Neutrophil (primary cell): Measurements from ENCODE around the gene IL23R.

ENCODE experiments used
- H3K27ac ChIP-seq: fragments of 200-600 bp; sonication (generic); 2 replicates; pipeline ENCODE4 v1.5.1; 2016; ENCODE audit warnings: mild to moderate bottlenecking, moderate library complexity
- H3K27me3 ChIP-seq: fragments of 200-600 bp; sonication (generic); 2 replicates; pipeline ENCODE4 v1.6.0; 2016; ENCODE audit warnings: mild to moderate bottlenecking
- H3K36me3 ChIP-seq: fragments of 200-600 bp; sonication (generic); 2 replicates; pipeline ENCODE4 v1.5.1; 2017
- H3K4me1 ChIP-seq, 2 experiments: fragments of 200-600 bp in 1 of 2; sonication (generic) in 1 of 2; 1 replicate in 1 of 2; 2 replicates in 1 of 2; pipeline versions ENCODE4 v1.5.1 to v1.6.1; 2013 to 2016; ENCODE audit warnings: low read depth in 1 of 2, low read length in 1 of 2, mild to moderate bottlenecking in 1 of 2, moderate library complexity in 1 of 2; ENCODE audit not compliant: control insufficient read depth in 1 of 2, insufficient read depth in 1 of 2
- H3K4me3 ChIP-seq, 2 experiments: fragments of 200-600 bp in 1 of 2; sonication (generic) in 1 of 2; 1 replicate in 1 of 2; 2 replicates in 1 of 2; pipeline ENCODE4 v1.5.1; 2013 to 2016; ENCODE audit warnings: low read depth in 1 of 2, low read length in 1 of 2, mild to moderate bottlenecking in 1 of 2, moderate library complexity in 1 of 2
- H3K9me3 ChIP-seq: fragments of 200-600 bp; sonication (generic); 2 replicates; pipeline ENCODE4 v1.5.1; 2016
- CTCF ChIP-seq: fragments of 200-600 bp; sonication (generic); IDR thresholded peaks from 2 replicates; pipeline ENCODE4 v1.5.1; 2016; ENCODE audit warnings: antibody characterized with exemption

The IL23R gene

GRCh38 chr1:67149179-67149770 is 17.0 kb upstream of the IL23R start:
- Histone ChIP-seq H3K4me3 (no peak overlapping the region), H3K27me3 (peaks cover 20% of the 10 kb centered on the region), H3K4me1 (peaks cover 0 to 7% of the 10 kb centered on the region in 2 experiments), H3K9me3 (no peaks in the 10 kb centered on the region), H3K36me3 (no peaks in the 10 kb centered on the region), H3K27ac (no peak overlapping the region)
- no peak for TF ChIP-seq CTCF

GRCh38 chr1:67150931-67151330 is 15.3 kb upstream of the IL23R start:
- TF ChIP-seq CTCF: no peak
- H3K4me1 ChIP-seq: peaks cover 0 to 7% of the 10 kb centered on the region in 2 experiments
- H3K9me3 ChIP-seq: no peaks in the 10 kb centered on the region
- no peak overlapping the region for H3K27ac ChIP-seq
- no peaks in the 10 kb centered on the region for H3K36me3 ChIP-seq
- no peak overlapping the region for H3K4me3 ChIP-seq
- H3K27me3 ChIP-seq: peaks cover 20% of the 10 kb centered on the region

- peaks cover 6% of the 10 kb centered on the region for H3K27me3 ChIP-seq
- no peaks in the 10 kb centered on the region for H3K9me3 ChIP-seq
- H3K4me3 ChIP-seq: no peak overlapping the region
- TF ChIP-seq CTCF: no peak
- H3K27ac ChIP-seq: no peak overlapping the region
- no peaks in the 10 kb centered on the region for H3K36me3 ChIP-seq
- H3K4me1 ChIP-seq: no peaks in the 10 kb centered on the region
Measured at GRCh38 chr1:67158401-67158800, 7.9 kb upstream of the IL23R start.

- Histone ChIP-seq H3K36me3 (no peaks in the 10 kb centered on the region), H3K4me3 (no peak overlapping the region), H3K4me1 (no peaks in the 10 kb centered on the region), H3K27ac (no peak overlapping the region), H3K27me3 (peaks cover 6% of the 10 kb centered on the region), H3K9me3 (no peaks in the 10 kb centered on the region)
- no peak for TF ChIP-seq CTCF
Measured at GRCh38 chr1:67159233-67159632, 7.0 kb upstream of the IL23R start.

GRCh38 chr1:67162954-67163353 is 3.3 kb upstream of the IL23R start:
- TF ChIP-seq CTCF: no peak
- Histone ChIP-seq H3K27ac (no peak overlapping the region), H3K27me3 (peaks cover 1% of the 10 kb centered on the region), H3K4me3 (no peak overlapping the region), H3K9me3 (no peaks in the 10 kb centered on the region), H3K4me1 (no peaks in the 10 kb centered on the region), H3K36me3 (no peaks in the 10 kb centered on the region)
